ENCODE data around the gene MYO5B. TPM values are rescaled to one million over a fixed set of nuclear protein-coding genes. Genes with fewer than 3 reads are reported as not detected.

The MYO5B gene
- total RNA-seq, 1 donor from 2014 or later, result 0.52 TPM

DNA sequence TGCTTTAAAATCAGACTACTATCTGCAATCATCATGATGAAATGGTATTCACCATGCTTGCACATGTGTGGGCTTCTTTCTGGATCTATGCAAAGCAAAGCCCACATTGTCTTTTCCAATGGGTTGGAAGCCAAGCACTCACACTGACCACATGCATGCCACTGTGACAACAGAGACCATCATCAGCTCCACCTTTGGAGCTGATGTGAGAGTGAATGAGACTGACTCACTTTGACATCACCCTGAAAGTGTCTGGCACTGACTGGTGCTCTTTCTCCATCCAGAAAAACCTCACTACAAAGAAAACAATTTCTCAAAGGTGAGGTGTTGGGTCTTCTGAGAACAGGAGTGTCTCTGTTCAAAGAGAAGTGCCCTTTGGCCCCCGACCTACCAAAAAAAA, 4.7 kb downstream of the MYO5B start:
- Histone ChIP-seq H3K4me3 (ENCODE audit: low read length in 3 of 3) (no peak overlapping the region), H3K4me1 (ENCODE audit: control insufficient read depth in 3 of 3, insufficient read depth in 3 of 3, low read length in 3 of 3) (peaks cover 0 to 9% (median 9%) of the 10 kb centered on the region in 3 donors), H3K27me3 (ENCODE audit: control insufficient read depth in 3 of 3, insufficient read depth in 3 of 3, low read length in 3 of 3) (peaks cover 35 to 45% (median 43%) of the 10 kb centered on the region in 3 donors), H3K9ac (ENCODE audit: low read depth in 1 of 3, low read length in 3 of 3) (no peak overlapping the region), H3K36me3 (ENCODE audit: control insufficient read depth in 3 of 3, insufficient read depth in 3 of 3, low read length in 3 of 3) (no peaks in the 10 kb centered on the region), H3K27ac (ENCODE audit: low read depth, low read length) (no peak overlapping the region), H3K9me3 (ENCODE audit: control insufficient read depth in 3 of 3, low read length in 3 of 3) (no peaks in the 10 kb centered on the region)

GRCh38 chr18:50189160-50189559, 5.8 kb downstream of the MYO5B start:
- Histone ChIP-seq H3K4me1 (ENCODE audit: control insufficient read depth in 3 of 3, insufficient read depth in 3 of 3, low read length in 3 of 3) (peaks cover 0 to 6% (median 6%) of the 10 kb centered on the region in 3 donors), H3K9me3 (ENCODE audit: control insufficient read depth in 3 of 3, low read length in 3 of 3) (no peaks in the 10 kb centered on the region), H3K36me3 (ENCODE audit: control insufficient read depth in 3 of 3, insufficient read depth in 3 of 3, low read length in 3 of 3) (no peaks in the 10 kb centered on the region), H3K27ac (ENCODE audit: low read depth, low read length) (no peak overlapping the region), H3K4me3 (ENCODE audit: low read length in 3 of 3) (no peak overlapping the region), H3K9ac (ENCODE audit: low read depth in 1 of 3, low read length in 3 of 3) (no peak overlapping the region), H3K27me3 (ENCODE audit: control insufficient read depth in 3 of 3, insufficient read depth in 3 of 3, low read length in 3 of 3) (peaks cover 28 to 43% (median 36%) of the 10 kb centered on the region in 3 donors)

DNA sequence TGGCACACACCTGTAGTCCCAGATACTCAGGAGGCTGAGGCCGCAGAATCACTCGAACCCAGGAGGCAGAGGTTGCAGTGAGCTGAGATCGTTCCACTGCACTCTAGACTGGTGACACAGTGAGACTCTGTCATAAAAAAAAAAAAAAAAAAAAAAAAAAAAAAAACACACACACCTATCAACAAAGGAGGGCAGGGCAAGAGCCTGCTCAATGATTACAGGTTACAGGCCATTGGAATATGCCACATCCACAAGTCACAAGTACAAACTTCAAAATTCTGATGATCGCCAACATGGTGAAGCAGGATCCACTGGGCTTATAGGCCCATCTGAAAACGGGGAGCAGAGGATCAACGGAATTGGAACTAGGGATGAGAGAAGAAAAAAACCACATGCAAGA, 6.3 kb downstream of the MYO5B start:
- Histone ChIP-seq H3K4me1 (ENCODE audit: control insufficient read depth in 3 of 3, insufficient read depth in 3 of 3, low read length in 3 of 3) (peaks cover 0 to 3% (median under 1%) of the 10 kb centered on the region in 3 donors), H3K9ac (ENCODE audit: low read depth in 1 of 3, low read length in 3 of 3) (no peak overlapping the region), H3K4me3 (ENCODE audit: low read length in 3 of 3) (no peak overlapping the region), H3K36me3 (ENCODE audit: control insufficient read depth in 3 of 3, insufficient read depth in 3 of 3, low read length in 3 of 3) (no peaks in the 10 kb centered on the region), H3K27ac (ENCODE audit: low read depth, low read length) (no peak overlapping the region), H3K27me3 (ENCODE audit: control insufficient read depth in 3 of 3, insufficient read depth in 3 of 3, low read length in 3 of 3) (peaks cover 22 to 38% (median 36%) of the 10 kb centered on the region in 3 donors), H3K9me3 (ENCODE audit: control insufficient read depth in 3 of 3, low read length in 3 of 3) (no peaks in the 10 kb centered on the region)

DNA sequence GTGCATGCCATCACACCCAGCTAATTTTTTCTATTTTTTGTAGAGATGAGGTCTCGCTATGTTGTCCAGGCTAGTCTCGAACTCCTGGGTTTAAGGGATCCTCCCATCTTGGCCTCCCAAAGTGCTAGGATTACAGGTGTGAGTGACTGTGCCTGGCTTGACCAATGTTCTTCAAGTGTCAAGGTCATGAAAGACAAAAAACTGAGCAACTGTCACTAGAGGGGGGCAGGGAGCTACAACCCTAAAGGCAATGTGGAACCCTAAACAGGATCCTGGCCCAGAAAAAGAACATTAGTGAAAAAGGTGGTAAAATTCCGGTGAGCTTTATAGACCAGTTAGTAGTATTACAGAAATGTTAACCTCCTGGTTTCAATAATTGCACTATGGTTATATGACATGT, 7.3 kb downstream of the MYO5B start:
- H3K36me3 ChIP-seq (ENCODE audit: control insufficient read depth in 3 of 3, insufficient read depth in 3 of 3, low read length in 3 of 3), result no peaks in the 10 kb centered on the region
- H3K27ac ChIP-seq (ENCODE audit: low read depth, low read length), result no peak overlapping the region
- no peaks in the 10 kb centered on the region for H3K9me3 ChIP-seq (ENCODE audit: control insufficient read depth in 3 of 3, low read length in 3 of 3)
- no peak overlapping the region for H3K9ac ChIP-seq (ENCODE audit: low read depth in 1 of 3, low read length in 3 of 3)
- H3K4me3 ChIP-seq (ENCODE audit: low read length in 3 of 3), result no peak overlapping the region
- H3K27me3 ChIP-seq (ENCODE audit: control insufficient read depth in 3 of 3, insufficient read depth in 3 of 3, low read length in 3 of 3), result peaks cover 13 to 31% (median 29%) of the 10 kb centered on the region in 3 donors
- H3K4me1 ChIP-seq (ENCODE audit: control insufficient read depth in 3 of 3, insufficient read depth in 3 of 3, low read length in 3 of 3), result no peaks in the 10 kb centered on the region

DNA sequence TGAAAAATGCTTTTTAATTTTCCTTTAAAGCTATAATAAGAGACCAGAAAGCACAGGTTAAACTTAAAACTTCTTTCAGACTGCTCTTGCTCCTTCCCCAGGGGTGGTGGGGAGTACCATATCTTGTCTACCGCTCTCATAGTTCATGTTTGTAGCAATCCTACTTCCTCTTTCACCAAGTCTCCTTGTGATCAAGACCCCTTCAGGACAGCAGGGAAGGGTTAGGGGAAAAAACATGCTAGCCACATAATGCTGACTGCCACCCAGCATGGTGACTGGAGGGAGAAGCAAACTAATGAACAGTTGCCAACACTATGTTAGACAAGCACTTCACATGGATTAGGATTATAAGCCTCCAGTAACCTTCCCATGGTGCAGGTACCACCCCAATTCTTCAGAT, 8.6 kb downstream of the MYO5B start:
- no peak overlapping the region for H3K9ac ChIP-seq (ENCODE audit: low read depth in 1 of 3, low read length in 3 of 3)
- H3K4me3 ChIP-seq (ENCODE audit: low read length in 3 of 3), result no peak overlapping the region
- H3K27me3 ChIP-seq (ENCODE audit: control insufficient read depth in 3 of 3, insufficient read depth in 3 of 3, low read length in 3 of 3), result peaks cover 9 to 24% (median 23%) of the 10 kb centered on the region in 3 donors

DNA sequence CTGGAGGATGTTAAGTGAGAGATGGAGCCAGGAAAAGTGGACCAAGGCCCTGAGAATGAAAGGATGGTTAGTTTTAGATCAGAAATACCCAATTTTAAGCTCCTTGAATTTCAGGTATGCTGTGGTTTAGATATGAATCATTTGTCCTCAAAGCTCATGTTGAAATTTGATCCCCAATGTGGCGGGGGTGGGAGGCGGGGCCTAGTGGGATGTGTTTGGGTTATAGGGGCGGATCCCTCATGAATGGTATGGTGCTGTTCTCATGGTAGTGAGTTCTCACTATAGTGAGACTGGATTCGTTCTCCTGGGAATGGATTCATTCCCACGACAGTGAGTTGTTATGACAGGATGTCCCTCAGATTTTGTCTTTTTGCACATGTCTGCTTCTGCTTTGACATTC, 11.4 kb downstream of the MYO5B start:
- Histone ChIP-seq H3K9me3 (ENCODE audit: control insufficient read depth in 3 of 3, low read length in 3 of 3) (no peaks in the 10 kb centered on the region), H3K4me1 (ENCODE audit: control insufficient read depth in 3 of 3, insufficient read depth in 3 of 3, low read length in 3 of 3) (no peaks in the 10 kb centered on the region), H3K4me3 (ENCODE audit: low read length in 3 of 3) (no peak overlapping the region), H3K9ac (ENCODE audit: low read depth in 1 of 3, low read length in 3 of 3) (no peak overlapping the region), H3K36me3 (ENCODE audit: control insufficient read depth in 3 of 3, insufficient read depth in 3 of 3, low read length in 3 of 3) (no peaks in the 10 kb centered on the region), H3K27me3 (ENCODE audit: control insufficient read depth in 3 of 3, insufficient read depth in 3 of 3, low read length in 3 of 3) (peaks cover 0 to 17% (median 11%) of the 10 kb centered on the region in 3 donors), H3K27ac (ENCODE audit: low read depth, low read length) (no peak overlapping the region)

More for the DNA sequence above, 8.6 kb downstream of the MYO5B start:
- Histone ChIP-seq H3K9me3 (ENCODE audit: control insufficient read depth in 3 of 3, low read length in 3 of 3) (no peaks in the 10 kb centered on the region), H3K27ac (ENCODE audit: low read depth, low read length) (no peak overlapping the region), H3K4me1 (ENCODE audit: control insufficient read depth in 3 of 3, insufficient read depth in 3 of 3, low read length in 3 of 3) (no peaks in the 10 kb centered on the region), H3K36me3 (ENCODE audit: control insufficient read depth in 3 of 3, insufficient read depth in 3 of 3, low read length in 3 of 3) (no peaks in the 10 kb centered on the region)

DNA sequence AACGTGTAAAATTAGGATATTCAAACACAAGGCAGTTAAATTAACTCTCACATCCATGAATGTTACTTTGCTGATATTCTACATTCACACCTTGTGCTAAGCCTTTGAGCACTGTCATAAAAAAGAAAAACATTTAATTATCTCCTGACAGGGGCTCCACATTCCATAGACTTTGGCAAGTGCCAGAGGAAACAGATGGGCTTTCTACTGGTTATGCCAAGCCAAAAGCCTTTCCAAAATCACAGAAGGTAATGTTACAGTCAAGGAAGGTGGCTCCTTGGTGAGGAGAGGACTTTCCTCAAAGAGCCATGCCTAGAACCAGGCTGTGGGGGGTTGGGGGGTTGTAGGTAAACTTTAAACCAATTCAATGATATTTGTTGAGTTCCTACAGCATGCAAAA, 12.4 kb downstream of the MYO5B start:
- H3K4me1 ChIP-seq (ENCODE audit: control insufficient read depth in 3 of 3, insufficient read depth in 3 of 3, low read length in 3 of 3), result no peaks in the 10 kb centered on the region
- H3K27ac ChIP-seq (ENCODE audit: low read depth, low read length), result no peak overlapping the region
- peaks cover 0 to 18% (median 11%) of the 10 kb centered on the region in 3 donors for H3K27me3 ChIP-seq (ENCODE audit: control insufficient read depth in 3 of 3, insufficient read depth in 3 of 3, low read length in 3 of 3)
- no peak overlapping the region for H3K9ac ChIP-seq (ENCODE audit: low read depth in 1 of 3, low read length in 3 of 3)
- no peaks in the 10 kb centered on the region for H3K9me3 ChIP-seq (ENCODE audit: control insufficient read depth in 3 of 3, low read length in 3 of 3)
- H3K36me3 ChIP-seq (ENCODE audit: control insufficient read depth in 3 of 3, insufficient read depth in 3 of 3, low read length in 3 of 3), result no peaks in the 10 kb centered on the region
- H3K4me3 ChIP-seq (ENCODE audit: low read length in 3 of 3), result no peak overlapping the region

- H3K9ac ChIP-seq (ENCODE audit: low read depth in 1 of 3, low read length in 3 of 3), result no peak overlapping the region
- no peaks in the 10 kb centered on the region for H3K4me1 ChIP-seq (ENCODE audit: control insufficient read depth in 3 of 3, insufficient read depth in 3 of 3, low read length in 3 of 3)
- H3K9me3 ChIP-seq (ENCODE audit: control insufficient read depth in 3 of 3, low read length in 3 of 3), result no peaks in the 10 kb centered on the region
- no peak overlapping the region for H3K27ac ChIP-seq (ENCODE audit: low read depth, low read length)
- H3K36me3 ChIP-seq (ENCODE audit: control insufficient read depth in 3 of 3, insufficient read depth in 3 of 3, low read length in 3 of 3), result no peaks in the 10 kb centered on the region
- H3K27me3 ChIP-seq (ENCODE audit: control insufficient read depth in 3 of 3, insufficient read depth in 3 of 3, low read length in 3 of 3), result peaks cover 0 to 17% (median 11%) of the 10 kb centered on the region in 3 donors
- no peak overlapping the region for H3K4me3 ChIP-seq (ENCODE audit: low read length in 3 of 3)
Measured at GRCh38 chr18:50181590-50181989, 13.4 kb downstream of the MYO5B start.

DNA sequence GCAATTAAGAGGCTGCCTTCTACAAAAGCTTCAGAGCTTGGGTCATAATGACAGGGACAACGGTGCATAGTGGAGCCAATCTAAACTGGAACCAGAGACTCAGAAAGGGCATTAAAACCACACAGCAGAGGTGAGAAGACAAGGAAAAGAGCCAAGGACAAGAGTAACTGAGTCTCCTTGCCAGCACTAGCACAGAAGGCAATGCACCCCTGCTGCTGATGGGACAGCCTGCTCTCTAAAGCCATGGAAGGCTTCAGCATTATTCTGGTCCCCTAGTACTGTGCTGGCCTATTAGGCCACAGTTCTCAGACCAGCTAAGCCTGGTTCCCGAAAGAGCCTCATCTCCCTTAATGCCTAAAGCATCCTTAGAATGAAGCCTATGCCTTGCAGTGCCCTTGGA, 15.5 kb downstream of the MYO5B start:
- H3K27ac ChIP-seq (ENCODE audit: low read depth, low read length), result no peak overlapping the region

GRCh38 chr18:50177294-50177992, 17.5 kb downstream of the MYO5B start:
- H3K9me3 ChIP-seq (ENCODE audit: control insufficient read depth in 3 of 3, low read length in 3 of 3), result no peaks in the 10 kb centered on the region
- no peak overlapping the region for H3K9ac ChIP-seq (ENCODE audit: low read depth in 1 of 3, low read length in 3 of 3)
- H3K4me3 ChIP-seq (ENCODE audit: low read length in 3 of 3), result no peak overlapping the region
- H3K27me3 ChIP-seq (ENCODE audit: control insufficient read depth in 3 of 3, insufficient read depth in 3 of 3, low read length in 3 of 3), result peaks cover 0 to 24% (median 8%) of the 10 kb centered on the region in 3 donors
- no peaks in the 10 kb centered on the region for H3K36me3 ChIP-seq (ENCODE audit: control insufficient read depth in 3 of 3, insufficient read depth in 3 of 3, low read length in 3 of 3)
- no peaks in the 10 kb centered on the region for H3K4me1 ChIP-seq (ENCODE audit: control insufficient read depth in 3 of 3, insufficient read depth in 3 of 3, low read length in 3 of 3)
- no peak overlapping the region for H3K27ac ChIP-seq (ENCODE audit: low read depth, low read length)

More for the DNA sequence above, 15.5 kb downstream of the MYO5B start:
- H3K27me3 ChIP-seq (ENCODE audit: control insufficient read depth in 3 of 3, insufficient read depth in 3 of 3, low read length in 3 of 3), result peaks cover 0 to 30% (median 8%) of the 10 kb centered on the region in 3 donors
- no peak overlapping the region for H3K4me3 ChIP-seq (ENCODE audit: low read length in 3 of 3)
- no peaks in the 10 kb centered on the region for H3K4me1 ChIP-seq (ENCODE audit: control insufficient read depth in 3 of 3, insufficient read depth in 3 of 3, low read length in 3 of 3)
- H3K9me3 ChIP-seq (ENCODE audit: control insufficient read depth in 3 of 3, low read length in 3 of 3), result no peaks in the 10 kb centered on the region
- no peaks in the 10 kb centered on the region for H3K36me3 ChIP-seq (ENCODE audit: control insufficient read depth in 3 of 3, insufficient read depth in 3 of 3, low read length in 3 of 3)
- H3K9ac ChIP-seq (ENCODE audit: low read depth in 1 of 3, low read length in 3 of 3), result no peak overlapping the region

All from skeletal muscle tissue (tissue), 4 donors.